Activated CD8-positive, alpha-beta T cell treated with anti-CD3 and anti-CD28 coated beads for 36 hours (primary cell): ENCODE measurements around the gene STAB2. TPM values are rescaled to one million over a fixed set of nuclear protein-coding genes. Genes with fewer than 3 reads are reported as not detected.

ENCODE experiments used
- ATAC-seq: fragments of 200-7000 bp; cut with Tn5 transposase; one replicate; pipeline ENCODE4 v1.10.0; 2021; ENCODE audit warnings: mild to moderate bottlenecking, moderate library complexity
- CTCF ChIA-PET: fragments of 350-600 bp; sonication (Branson Sonifier 250); formaldehyde crosslinking; loops from one replicate; lab custom pipeline; 2021; ENCODE audit warnings: antibody characterized with exemption; lab: Charles Lee
- POLR2A ChIA-PET: fragments of 350-600 bp; sonication (Branson Sonifier 250); formaldehyde crosslinking; loops from one replicate; lab custom pipeline; 2021; ENCODE audit warnings: antibody characterized with exemption; lab: Charles Lee
- DNase-seq: peaks from one replicate; pipeline ENCODE4 v3.0.0-alpha.2; 2020
- H3K27ac Mint-ChIP-seq: one replicate; pipeline ENCODE4 v1.8.0; 2021; ENCODE audit warnings: mild to moderate bottlenecking, mixed read lengths
- H3K27me3 Mint-ChIP-seq: one replicate; pipeline ENCODE4 v1.8.0; 2021; ENCODE audit warnings: mixed read lengths
- H3K36me3 Mint-ChIP-seq: one replicate; pipeline ENCODE4 v1.8.0; 2021; ENCODE audit warnings: low read depth, mixed read lengths
- H3K4me1 Mint-ChIP-seq: one replicate; pipeline ENCODE4 v1.8.0; 2021; ENCODE audit warnings: low read depth, mixed read lengths
- H3K4me3 Mint-ChIP-seq: one replicate; pipeline ENCODE4 v1.8.0; 2021; ENCODE audit warnings: mild to moderate bottlenecking, moderate library complexity, mixed read lengths
- H3K9me3 Mint-ChIP-seq: one replicate; pipeline ENCODE4 v1.8.0; 2021; ENCODE audit warnings: mixed read lengths
- intact Hi-C: fragments of 100-400 bp; cut with micrococcal nuclease; formaldehyde crosslinking; loops from one replicate; pipeline ENCODE4 v1.10.0; 2022
- total RNA-seq, 2 experiments: library from RNA; stranded (reverse); gene quantifications; one replicate each; pipeline ENCODE4 v1.2.3, GENCODE V29; 2021
- TF ChIP-seq, protein P1 (sequence below): fragments of 200-600 bp; IDR thresholded peaks from one replicate; pipeline ENCODE4 v1.8.0; 2022; ENCODE audit warnings: antibody characterized with exemption, mild to moderate bottlenecking

The STAB2 gene
- total RNA-seq, 2 experiments from 2014 or later: not detected

DNA sequence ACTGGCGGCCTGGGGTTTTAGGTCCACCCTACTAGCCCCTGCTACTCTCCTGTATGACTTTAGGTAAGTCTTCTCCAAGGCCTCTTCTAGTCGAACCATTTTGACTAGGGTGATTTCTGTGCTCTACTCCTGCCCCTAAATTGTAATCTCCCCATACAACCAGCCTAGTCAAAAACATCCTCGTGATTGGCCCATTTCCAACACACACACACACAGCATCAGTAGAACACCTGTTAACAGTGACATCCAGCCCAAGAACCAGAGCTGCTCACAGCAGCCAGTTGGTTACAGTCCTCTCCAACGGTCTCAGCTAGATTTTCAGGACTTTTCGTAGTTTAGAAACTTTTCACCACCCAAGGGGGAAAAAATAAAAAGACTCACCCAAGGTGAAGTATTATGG, 223.0 kb downstream of the STAB2 start:
- Mint-ChIP-seq H3K27ac (no peak overlapping the region), H3K9me3 (no peaks in the 10 kb centered on the region), H3K4me1 (no peaks in the 10 kb centered on the region), H3K27me3 (no peaks in the 10 kb centered on the region), H3K4me3 (no peak overlapping the region), H3K36me3 (peaks cover 21% of the 10 kb centered on the region)
- ATAC-seq: no peak
- intact Hi-C loops: no loop called here
- TF ChIP-seq, protein P1, sequence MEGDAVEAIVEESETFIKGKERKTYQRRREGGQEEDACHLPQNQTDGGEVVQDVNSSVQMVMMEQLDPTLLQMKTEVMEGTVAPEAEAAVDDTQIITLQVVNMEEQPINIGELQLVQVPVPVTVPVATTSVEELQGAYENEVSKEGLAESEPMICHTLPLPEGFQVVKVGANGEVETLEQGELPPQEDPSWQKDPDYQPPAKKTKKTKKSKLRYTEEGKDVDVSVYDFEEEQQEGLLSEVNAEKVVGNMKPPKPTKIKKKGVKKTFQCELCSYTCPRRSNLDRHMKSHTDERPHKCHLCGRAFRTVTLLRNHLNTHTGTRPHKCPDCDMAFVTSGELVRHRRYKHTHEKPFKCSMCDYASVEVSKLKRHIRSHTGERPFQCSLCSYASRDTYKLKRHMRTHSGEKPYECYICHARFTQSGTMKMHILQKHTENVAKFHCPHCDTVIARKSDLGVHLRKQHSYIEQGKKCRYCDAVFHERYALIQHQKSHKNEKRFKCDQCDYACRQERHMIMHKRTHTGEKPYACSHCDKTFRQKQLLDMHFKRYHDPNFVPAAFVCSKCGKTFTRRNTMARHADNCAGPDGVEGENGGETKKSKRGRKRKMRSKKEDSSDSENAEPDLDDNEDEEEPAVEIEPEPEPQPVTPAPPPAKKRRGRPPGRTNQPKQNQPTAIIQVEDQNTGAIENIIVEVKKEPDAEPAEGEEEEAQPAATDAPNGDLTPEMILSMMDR: no peak
- ChIA-PET CTCF (no interaction called here), POLR2A (no interaction called here)
- no peak for DNase-seq

DNA sequence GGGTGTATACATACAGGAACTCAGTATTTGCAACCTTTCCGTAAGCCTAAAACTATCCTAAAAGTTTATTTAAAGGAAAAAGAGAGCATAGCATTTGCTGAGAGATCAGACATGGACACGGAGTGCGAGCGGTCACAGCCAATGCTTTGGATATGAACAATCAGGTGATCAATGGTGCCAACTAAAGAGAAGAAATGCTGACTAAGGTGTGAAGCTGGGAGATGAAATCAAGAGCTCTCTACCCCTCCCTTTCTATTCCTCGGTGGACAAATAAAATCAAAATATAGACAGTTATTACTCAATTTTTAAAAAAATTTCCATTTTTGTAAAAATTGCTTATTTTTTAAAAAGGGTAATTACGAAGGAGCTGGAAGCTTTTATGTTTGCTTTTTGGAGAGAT, 224.7 kb downstream of the STAB2 start:
- ChIA-PET POLR2A (no interaction called here), CTCF (interaction anchor here (1.6 kb wide), 1 partner anchor 179 kb away, joined by 3 read pairs; no protein-coding TSS in a partner anchor)
- no peak overlapping the region for H3K4me3 Mint-ChIP-seq
- ATAC-seq: no peak
- TF ChIP-seq, protein P1: no peak
- peaks cover 3% of the 10 kb centered on the region for H3K4me1 Mint-ChIP-seq
- intact Hi-C loops: no loop called here
- no peak overlapping the region for H3K27ac Mint-ChIP-seq
- no peak for DNase-seq
- peaks cover 18% of the 10 kb centered on the region for H3K36me3 Mint-ChIP-seq
- no peaks in the 10 kb centered on the region for H3K9me3 Mint-ChIP-seq
- H3K27me3 Mint-ChIP-seq: no peaks in the 10 kb centered on the region

DNA sequence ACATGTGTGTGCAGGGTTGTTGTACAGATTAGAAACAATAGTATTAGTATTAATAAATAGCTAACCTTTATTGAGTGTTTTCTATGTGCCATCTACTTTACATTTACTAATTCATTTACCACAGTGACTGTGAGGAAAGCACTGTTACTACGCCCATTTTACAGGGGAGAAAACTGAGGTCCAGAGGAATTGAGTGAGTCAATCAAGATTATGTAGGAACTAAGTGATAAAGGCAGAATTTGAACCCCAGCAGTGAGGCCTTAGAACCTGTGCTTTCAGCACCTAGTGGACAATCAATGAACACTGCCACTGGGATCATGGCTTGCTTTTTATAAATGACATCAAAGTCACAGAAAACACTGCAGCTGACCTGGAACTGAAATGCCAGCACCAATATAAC, 225.7 kb downstream of the STAB2 start:
- POLR2A ChIA-PET: no interaction called here
- ATAC-seq (no peak), DNase-seq (no peak)
- intact Hi-C loops: no loop called here
- Mint-ChIP-seq H3K4me1 (peaks cover 6% of the 10 kb centered on the region), H3K27me3 (no peaks in the 10 kb centered on the region), H3K4me3 (no peak overlapping the region), H3K27ac (no peak overlapping the region), H3K36me3 (peaks cover 18% of the 10 kb centered on the region), H3K9me3 (no peaks in the 10 kb centered on the region)
- TF ChIP-seq, protein P1: no peak
- CTCF ChIA-PET: interaction anchor here (1.6 to 2.0 kb wide), 2 partner anchors 18 to 180 kb away, joined by 3 to 5 read pairs; no protein-coding TSS in a partner anchor

DNA sequence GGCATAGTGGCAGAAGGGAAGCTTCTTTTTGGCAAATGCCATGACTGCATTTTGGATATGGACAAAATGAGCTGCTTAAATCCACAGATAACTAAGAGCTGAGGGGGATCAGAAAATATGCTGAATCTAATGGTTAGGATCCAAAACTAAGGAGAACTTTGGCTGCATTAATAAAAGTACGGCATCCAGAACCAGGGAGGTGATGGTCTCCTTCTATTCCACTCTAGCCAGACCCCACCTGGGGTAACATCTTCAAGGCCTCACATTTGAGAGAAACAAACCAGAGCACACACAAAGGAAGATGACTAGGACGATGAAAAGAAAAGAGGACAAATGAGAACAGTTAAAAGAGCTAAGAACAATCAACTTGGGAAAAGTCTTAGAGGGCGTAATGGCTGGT, 226.4 kb downstream of the STAB2 start:
- ATAC-seq (no peak), DNase-seq (no peak)
- Mint-ChIP-seq H3K36me3 (peaks cover 18% of the 10 kb centered on the region), H3K27ac (no peak overlapping the region), H3K4me3 (no peak overlapping the region), H3K4me1 (peaks cover 6% of the 10 kb centered on the region), H3K27me3 (no peaks in the 10 kb centered on the region), H3K9me3 (no peaks in the 10 kb centered on the region)
- TF ChIP-seq, protein P1: no peak
- ChIA-PET POLR2A (no interaction called here), CTCF (interaction anchor here (2.0 kb wide), 1 partner anchor 18 kb away, joined by 5 read pairs; no protein-coding TSS in a partner anchor)
- intact Hi-C loops: no loop called here

DNA sequence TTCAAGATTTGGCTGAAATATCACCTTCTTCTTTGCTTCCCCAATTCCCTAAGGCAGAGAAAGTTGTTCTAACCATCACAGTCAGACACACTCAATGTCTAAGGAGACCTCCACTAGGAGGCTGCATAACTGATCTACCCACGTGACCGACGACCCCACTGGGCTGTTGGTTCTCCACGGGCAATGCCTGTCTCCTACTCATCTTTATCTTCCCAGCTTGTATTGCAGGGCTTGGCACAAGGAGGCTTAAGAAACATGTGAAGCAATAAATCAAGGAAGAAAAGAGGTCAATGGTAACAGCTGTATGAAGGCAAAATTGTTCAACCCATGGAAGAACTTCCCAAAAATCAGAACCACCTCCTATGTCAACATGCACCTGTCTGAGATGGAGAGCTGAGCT, 226.9 kb downstream of the STAB2 start:
- CTCF ChIA-PET: interaction anchor here (2.0 kb wide), 1 partner anchor 17 kb away, joined by 5 read pairs; no protein-coding TSS in a partner anchor
- Mint-ChIP-seq H3K36me3 (peaks cover 18% of the 10 kb centered on the region), H3K4me1 (peaks cover 7% of the 10 kb centered on the region), H3K27me3 (no peaks in the 10 kb centered on the region), H3K4me3 (no peak overlapping the region), H3K9me3 (no peaks in the 10 kb centered on the region), H3K27ac (no peak overlapping the region)
- ATAC-seq (no peak), DNase-seq (no peak)
- intact Hi-C loops: no loop called here
- POLR2A ChIA-PET: no interaction called here
- TF ChIP-seq, protein P1: no peak
